ENCODE data around the gene PDHX. TPM values are rescaled to one million over a fixed set of nuclear protein-coding genes. Genes with fewer than 3 reads are reported as not detected.
"Not testable (repeated sequence)": the region's sequence is repeated elsewhere in the genome, so short reads cannot be mapped to it uniquely, and the experiment has no call there.

PDHX gene
- total RNA-seq, 1 donor from 2014 or later = 147 TPM

GRCh38 chr11:35009191-35009943, 92.9 kb downstream of the PDHX start:
- DNase-seq (no peak), ATAC-seq (no peak)
- intact Hi-C loops (cut with micrococcal nuclease) = no loop called here

GRCh38 chr11:35009944-35010342, 93.5 kb downstream of the PDHX start:
- intact Hi-C loops (cut with micrococcal nuclease) = no loop called here
- DNase-seq = no peak
- no peak for ATAC-seq

DNA sequence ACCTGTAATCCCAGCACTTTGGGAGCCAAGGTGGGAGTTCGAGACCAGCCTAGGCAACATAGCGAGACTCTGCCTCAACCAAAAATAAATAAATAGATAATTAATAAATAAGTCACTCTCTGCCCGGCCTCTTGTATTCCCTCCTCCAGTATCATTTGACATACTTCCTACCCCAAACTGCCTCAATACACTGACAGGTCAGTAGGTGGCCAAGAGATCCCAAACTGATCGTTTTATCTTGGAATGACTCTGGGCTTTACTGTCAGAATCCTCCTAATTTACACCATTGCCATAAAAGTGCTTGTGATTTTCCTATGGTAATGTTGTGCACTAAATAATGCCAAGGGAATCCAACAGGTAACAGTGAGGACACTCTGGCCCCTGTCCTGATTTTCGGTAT, 94.2 kb downstream of the PDHX start:
- intact Hi-C loops (cut with micrococcal nuclease) = no loop called here
- DNase-seq = no peak
- no peak for ATAC-seq

DNA sequence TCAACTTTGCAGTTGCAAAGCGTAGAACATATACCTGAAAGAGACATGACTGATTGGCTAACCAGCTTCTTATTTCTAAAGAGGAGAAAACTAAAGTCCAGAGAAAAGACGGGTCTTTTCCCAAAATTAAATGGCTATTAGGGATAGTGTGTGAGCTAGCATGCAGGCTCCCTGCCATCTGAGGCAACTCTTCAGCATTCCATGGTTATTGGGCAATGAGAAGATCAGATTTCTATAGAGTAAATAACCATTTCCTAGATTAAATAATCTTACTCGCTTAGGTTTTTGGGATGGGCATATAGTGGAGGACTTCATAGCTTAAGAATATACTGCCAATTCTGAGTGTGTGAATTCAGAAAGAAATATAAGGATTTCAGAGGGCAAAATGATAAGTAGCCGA, 95.0 kb downstream of the PDHX start:
- intact Hi-C loops (cut with micrococcal nuclease) = no loop called here
- no peak for DNase-seq
- ATAC-seq = no peak

DNA sequence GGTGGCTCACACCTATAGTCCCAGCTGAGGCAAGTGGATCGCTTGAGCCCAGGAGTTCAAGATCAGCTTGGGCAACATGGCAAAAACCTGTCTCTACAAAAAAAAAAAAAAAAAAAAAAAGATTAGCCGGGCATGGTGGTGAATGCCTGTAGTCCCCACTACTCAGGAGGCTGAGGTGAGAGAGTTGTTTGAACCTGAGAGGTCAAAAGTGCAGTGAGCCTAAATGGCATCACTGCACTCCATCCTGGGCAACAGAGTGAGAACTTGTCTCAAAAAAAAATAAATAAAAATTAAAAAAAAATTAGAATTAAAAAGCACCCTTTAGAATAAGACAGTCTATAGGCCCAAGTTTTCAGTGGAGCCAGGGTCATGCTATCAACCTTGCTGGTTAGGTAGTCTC, 95.5 kb downstream of the PDHX start:
- no peak for ATAC-seq
- intact Hi-C loops (cut with micrococcal nuclease) = no loop called here
- DNase-seq = no peak

DNA sequence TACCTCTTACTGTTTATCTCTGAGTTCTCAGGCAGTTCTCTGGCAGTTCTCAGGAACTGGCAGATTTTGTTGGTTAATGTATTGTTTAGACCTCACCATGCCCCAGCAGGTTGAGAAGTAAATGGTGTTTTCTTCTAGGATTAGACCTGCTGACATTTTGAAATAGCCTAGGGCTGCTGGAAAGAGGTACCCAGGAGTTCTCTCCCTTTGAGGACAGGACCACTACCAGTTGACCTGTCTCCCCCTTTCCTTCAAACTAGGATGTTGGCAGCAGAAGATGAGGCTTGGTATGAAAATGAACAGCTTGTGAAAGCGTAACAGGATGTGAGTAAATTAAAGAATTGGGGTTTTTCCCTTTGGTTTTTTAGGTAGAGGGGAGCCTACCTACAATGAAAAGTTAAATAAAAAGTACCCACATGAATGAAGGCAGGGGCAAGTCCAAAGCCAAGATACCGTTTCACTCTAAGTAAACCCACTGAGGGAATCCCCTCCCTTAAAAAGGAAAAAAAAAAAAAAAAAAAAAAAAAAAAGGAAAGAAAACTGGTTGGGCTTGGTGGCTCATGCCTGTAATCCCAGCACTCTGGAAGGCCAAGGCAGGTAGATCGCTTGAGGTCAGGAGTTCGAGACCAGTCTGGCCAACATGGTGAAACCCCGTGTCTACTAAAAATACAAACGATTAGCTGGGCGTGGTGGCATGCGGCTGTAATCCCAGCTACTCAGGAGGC, 96.2 kb downstream of the PDHX start:
- DNase-seq = no peak
- intact Hi-C loops (cut with micrococcal nuclease) = no loop called here
- ATAC-seq = no peak

DNA sequence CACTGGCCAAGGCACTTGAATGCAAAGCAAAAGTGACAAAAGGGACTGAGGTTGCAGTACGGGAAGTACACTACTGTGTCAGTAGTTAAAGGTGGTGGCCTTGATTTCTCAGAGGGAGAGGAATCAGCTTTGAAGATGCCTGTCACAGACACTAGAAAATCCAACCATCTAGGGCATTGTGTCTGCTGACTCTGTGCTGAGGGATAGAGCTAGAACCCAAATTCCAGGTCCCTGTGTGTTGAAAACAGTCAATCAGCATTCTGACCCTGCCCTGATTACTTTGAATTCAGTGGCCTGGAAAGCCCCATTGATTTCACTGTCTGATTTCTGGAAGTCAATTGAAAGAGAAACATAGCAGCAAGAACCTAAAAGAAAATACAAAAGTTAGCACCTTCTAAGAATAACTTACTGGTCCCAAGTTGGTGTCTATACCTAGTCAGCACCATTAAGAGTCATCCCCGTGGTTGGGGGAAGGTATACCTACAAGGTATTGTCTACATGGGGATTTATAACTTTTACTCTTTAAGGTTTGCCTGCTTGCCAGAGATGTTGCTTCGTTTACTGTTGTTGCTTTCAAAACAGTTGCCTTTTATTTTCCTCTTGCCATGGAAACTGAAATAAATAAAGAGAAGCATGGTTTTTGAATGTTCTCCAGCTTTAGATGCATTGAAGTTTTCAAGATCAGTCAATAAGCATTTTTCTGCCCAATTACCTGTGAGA, 97.3 kb downstream of the PDHX start:
- intact Hi-C loops (cut with micrococcal nuclease) = no loop called here
- ATAC-seq = no peak
- no peak for DNase-seq

GRCh38 chr11:35014346-35014745, 97.9 kb downstream of the PDHX start:
- intact Hi-C loops (cut with micrococcal nuclease) = no loop called here
- DNase-seq (no peak), ATAC-seq (no peak)

- DNase-seq = no peak
- no peak for ATAC-seq
- intact Hi-C loops (cut with micrococcal nuclease) = no loop called here
Observed at GRCh38 chr11:35015621-35016387, 99.4 kb downstream of the PDHX start.

DNA sequence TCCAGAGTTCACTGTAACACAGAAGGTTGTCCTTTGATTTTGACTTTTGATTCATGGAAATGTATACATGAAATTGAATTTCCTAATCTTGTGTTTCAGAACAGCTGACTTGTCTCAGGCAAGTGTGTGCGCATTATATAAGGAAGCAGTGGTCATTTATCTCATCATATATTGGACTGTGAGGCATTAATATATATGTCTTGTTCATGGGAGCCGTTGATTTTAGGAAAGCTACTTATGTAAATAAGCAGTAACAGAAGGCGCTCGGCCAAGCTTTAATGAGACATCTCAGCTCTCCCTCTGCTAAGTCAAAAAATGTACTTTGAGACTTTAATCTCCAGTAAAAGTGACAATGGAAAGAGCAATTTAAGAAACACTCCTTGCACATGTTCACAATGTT, 100.5 kb downstream of the PDHX start:
- no peak for ATAC-seq
- intact Hi-C loops (cut with micrococcal nuclease) = no loop called here
- DNase-seq = no peak

- ATAC-seq (no peak), DNase-seq (no peak)
- intact Hi-C loops (cut with micrococcal nuclease) = no loop called here
Observed at GRCh38 chr11:35017528-35018342, 101.3 kb downstream of the PDHX start.

DNA sequence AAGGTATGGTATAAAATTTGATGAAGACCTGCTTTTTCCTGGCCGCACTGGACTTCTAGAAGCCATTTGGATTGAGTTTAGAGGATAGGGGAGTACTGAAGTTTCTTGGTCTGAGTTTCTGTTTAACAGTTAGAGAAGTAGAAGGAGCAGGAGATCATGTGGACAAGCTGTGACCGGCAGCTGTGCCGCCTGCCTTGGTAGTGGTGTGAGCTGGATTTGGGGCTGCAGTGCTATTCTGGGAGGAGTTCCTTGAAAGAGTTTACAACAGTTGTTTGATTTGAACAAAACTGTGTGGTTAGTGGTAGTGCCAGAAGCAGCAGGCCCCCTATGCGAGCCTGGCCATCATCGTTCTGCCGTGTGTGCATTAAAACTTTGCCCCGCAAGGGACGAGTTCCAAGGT, 105.2 kb downstream of the PDHX start:
- ATAC-seq (no peak), DNase-seq (no peak)
- intact Hi-C loops (cut with micrococcal nuclease) = no loop called here

DNA sequence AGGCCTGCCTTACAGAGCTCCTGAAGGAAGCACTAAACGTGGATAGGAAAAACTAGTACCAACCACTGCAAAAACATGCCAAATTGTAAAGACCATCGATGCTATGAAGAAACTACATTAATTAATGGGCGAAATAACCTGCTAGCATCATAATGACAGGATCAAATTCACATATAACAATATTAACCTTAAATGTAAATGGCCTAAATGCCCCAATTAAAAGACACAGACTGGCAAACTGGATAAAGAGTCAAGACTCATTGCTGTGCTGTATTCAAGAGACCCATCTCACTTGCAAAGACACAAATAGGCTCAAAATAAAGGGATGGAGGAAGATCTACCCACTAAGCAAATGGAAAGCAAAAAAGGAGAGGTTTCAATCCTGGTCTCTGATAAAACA, 107.5 kb downstream of the PDHX start:
- DNase-seq; intact Hi-C loops (cut with micrococcal nuclease); ATAC-seq: not testable (repeated sequence)

GRCh38 chr11:35028007-35028406, 111.6 kb downstream of the PDHX start:
- intact Hi-C loops (cut with micrococcal nuclease); DNase-seq; ATAC-seq: not testable (repeated sequence)

DNA sequence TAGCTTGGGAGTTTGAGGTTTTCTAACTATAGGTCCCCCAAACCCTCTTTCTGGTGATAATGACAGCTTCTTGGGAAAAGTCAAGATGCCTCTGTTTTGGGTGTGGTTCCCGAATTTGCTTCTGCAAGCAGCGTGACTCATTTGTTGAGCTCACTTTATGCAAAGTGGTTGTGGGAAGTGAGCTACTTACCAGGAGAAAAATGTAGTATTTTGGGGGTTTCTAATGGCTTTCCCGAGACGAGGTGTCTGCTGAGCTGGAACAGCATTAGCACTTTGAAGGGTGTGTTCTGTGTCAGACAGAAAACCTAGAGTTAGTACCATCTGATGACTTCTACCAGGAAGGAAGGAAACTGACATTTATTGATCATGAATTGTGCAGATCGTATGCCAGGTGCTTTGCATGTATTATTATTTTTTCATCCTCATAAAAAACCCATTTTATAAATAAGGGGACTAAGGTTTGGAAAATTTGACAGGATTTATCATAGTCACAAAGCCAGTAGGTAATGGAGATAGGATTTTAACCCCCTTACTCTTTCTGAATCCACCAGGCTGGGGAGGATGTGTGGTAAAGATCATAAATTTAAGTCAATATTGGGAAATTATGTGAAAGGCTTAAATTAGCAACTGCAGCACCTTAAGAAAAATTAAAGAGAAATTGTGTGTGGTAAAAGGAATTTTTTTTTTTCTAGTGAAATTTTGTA, 113.7 kb downstream of the PDHX start:
- intact Hi-C loops (cut with micrococcal nuclease) = no loop called here
- ATAC-seq = no peak
- no peak for DNase-seq

GRCh38 chr11:35030716-35031213, 114.3 kb downstream of the PDHX start:
- intact Hi-C loops (cut with micrococcal nuclease) = no loop called here
- peak; percentile 51 for DNase-seq
- peak; percentile 99 for ATAC-seq

DNA sequence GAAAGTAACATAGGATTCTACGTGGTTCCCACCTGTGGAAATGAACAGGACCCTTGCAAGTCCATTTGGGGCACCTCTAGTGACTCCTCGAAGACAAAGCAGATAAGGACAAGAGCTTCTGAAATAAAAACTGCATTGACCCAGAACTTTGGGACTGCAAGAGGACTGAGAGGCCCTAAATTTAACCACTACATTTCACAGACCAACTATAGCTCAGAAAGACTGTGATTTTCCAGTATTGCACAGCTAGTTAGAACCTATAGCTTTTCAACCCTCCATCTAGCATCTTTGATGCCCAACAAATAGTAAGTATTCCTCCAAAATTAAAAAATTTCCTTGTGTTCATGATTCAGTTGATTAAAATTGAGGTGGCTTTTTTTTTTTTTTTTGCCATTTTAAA, 114.9 kb downstream of the PDHX start:
- ATAC-seq (no peak), DNase-seq (no peak)
- intact Hi-C loops (cut with micrococcal nuclease) = no loop called here

GRCh38 chr11:35031867-35032266, 115.4 kb downstream of the PDHX start:
- ATAC-seq (no peak), DNase-seq (no peak)
- intact Hi-C loops (cut with micrococcal nuclease) = no loop called here
